ENCODE measurements around the gene TMEFF2. TPM values are rescaled to one million over a fixed set of nuclear protein-coding genes. Genes with fewer than 3 reads are reported as not detected.

Gene TMEFF2
- 10 to 100 TPM; 14.1 to 20.9 (median 19.9) TPM for polyA plus RNA-seq (ENCODE audit: insufficient read length in 3 of 3)

DNA sequence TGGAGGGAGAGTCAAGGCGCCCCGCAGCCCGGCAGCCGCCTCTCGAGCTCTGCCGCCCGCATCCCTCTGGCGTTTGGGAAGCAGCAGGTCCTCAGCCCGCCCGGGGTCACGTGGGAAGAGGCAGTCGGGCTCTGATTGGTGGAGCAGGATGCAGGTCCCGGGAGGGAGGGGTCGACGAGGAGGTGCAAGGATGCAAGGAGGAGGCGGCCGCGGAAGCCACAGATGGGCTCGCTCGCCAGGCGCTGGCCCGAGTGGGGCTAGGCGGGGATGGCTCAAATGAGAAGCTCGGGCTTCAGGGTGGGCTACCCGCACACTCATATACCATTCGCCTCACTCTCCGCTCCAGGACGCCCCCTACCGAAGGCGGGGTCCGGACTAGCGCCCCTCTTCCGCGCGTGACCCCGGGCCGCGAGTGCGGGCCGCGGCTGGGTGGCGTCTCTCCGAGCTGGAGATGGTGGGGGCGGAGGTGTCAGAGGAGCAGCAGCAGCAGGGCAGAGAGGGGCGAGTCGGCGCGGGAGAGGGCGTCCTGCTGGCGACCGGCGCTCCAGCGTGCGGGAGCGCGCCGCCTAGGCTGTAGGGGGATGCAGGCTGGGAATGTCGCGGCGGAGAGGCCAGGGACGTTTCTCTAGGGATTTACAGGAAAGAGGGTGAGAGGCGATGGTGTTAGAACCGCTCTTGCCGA is at the start of gene TMEFF2:
TSS of gene TMEFF2 (minus strand) at position 68 of the 682 bp plus-strand sequence. CDS start 409 bp downstream, outside the sequence.
- peak in 1 of 3 donors; percentile 62 for DNase-seq (ENCODE audit: low read depth in 3 of 3, low spot score in 2 of 3)

- DNase-seq (ENCODE audit: low read depth in 3 of 3, low spot score in 2 of 3), result no peak
These were observed 48.8 kb upstream of the TMEFF2 start for GRCh38 chr2:192243488-192243887.

DNA sequence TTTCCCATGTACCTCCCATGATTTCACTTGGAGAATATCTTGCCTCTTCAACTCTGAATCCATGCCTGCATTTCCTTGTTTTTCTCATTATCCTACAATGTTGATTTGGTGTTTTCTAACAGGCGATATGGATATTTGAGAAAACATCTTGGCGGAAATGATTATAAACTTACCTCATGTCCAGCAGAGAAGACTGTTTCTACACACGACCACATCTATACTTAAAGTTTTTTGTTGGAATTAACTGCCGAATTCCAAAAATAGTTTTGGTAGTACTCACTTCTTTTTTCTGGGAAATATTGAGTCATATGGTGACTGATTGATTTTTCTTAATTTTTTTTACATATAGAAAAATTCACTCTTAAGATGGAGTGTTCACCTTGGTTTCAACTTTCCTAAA is 41.4 kb upstream of the TMEFF2 start:
- no peak for DNase-seq (ENCODE audit: low read depth in 3 of 3, low spot score in 2 of 3)

GRCh38 chr2:192230889-192231453 is 36.2 kb upstream of the TMEFF2 start:
- DNase-seq (ENCODE audit: low read depth in 3 of 3, low spot score in 2 of 3), result no peak

DNA sequence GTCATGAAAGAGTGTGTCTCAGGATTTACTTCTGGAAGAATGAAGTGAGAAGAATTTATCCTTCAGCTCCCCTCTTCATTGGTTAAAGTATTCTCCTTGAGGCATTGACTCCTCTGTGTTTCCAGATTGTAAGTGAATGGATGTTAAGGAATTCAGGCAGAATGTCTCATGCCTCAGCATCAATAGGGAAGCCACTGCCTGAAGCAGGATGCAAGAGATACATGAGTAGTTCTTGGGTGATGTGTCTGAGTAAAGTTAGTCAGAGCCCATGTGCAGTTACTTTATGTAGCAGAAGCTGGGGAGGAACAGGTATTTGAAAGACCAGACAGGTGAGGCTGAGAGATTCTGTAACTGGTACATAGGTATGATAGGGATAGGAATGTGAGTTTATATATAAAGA is 34.0 kb upstream of the TMEFF2 start:
- DNase-seq (ENCODE audit: low read depth in 3 of 3, low spot score in 2 of 3), result no peak

DNA sequence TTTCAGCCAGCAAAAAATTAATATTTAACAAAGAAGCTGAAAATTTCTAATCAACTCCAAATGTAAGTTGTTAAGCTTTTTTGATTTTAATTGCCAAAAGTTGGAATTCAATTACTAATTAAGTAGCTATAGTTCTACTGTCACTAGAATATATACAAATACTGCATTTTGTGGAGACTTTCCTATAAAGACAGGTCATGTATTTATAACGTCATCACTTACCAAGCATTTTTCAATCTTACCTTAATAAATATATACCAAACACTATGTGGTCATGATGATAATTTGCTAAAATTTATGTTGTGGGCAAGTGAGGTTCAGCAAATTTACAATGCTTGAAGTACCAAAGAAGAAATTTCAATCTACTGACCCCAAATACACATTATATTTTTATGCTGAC is 24.2 kb upstream of the TMEFF2 start:
- DNase-seq (ENCODE audit: low read depth in 3 of 3, low spot score in 2 of 3), result no peak

GRCh38 chr2:192218377-192218776 is 23.6 kb upstream of the TMEFF2 start:
- DNase-seq (ENCODE audit: low read depth in 3 of 3, low spot score in 2 of 3), result no peak

DNA sequence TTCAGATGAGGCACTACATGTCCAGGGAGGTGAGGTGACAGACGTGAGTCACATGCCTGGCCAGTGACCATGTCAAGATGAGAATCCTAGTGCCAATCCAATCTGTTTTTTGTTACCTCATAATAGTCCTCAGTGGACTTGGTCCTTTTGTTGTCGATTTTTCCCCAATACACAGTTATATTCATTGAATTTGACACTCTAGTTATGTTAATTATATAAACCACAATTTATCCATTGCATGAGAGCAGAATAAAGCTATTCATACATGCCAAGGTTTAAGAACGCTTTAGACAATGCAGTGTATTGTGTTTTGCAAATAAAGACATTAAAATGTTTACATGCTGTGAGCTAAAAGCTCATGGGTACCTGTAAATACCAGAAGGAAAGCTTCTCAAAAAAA is 21.6 kb upstream of the TMEFF2 start:
- DNase-seq (ENCODE audit: low read depth in 3 of 3, low spot score in 2 of 3), result no peak

GRCh38 chr2:192215096-192215877 is 20.6 kb upstream of the TMEFF2 start:
- DNase-seq (ENCODE audit: low read depth in 3 of 3, low spot score in 2 of 3), result no peak

- DNase-seq (ENCODE audit: low read depth in 3 of 3, low spot score in 2 of 3), result no peak
These were observed 14.1 kb upstream of the TMEFF2 start for GRCh38 chr2:192208848-192209247.

- no peak for DNase-seq (ENCODE audit: low read depth in 3 of 3, low spot score in 2 of 3)
These were observed 11.7 kb upstream of the TMEFF2 start for GRCh38 chr2:192206399-192206798.

DNA sequence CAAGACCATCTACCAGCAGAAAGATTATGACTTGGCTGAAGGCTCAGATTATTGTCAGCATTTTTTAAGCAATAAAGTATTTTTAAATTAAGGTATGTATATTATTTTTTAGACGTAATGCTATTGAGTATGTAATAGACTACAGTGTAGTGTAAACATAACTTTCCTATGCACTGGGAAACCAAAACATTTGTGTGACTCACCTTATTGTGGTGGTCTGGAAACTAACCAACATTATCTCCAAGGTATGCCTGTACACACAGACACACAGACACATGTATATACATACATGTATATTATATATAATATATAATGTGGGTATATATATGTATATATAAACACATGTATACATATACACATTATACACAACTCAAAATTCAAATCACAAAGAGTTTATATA is 9.1 kb upstream of the TMEFF2 start:
- DNase-seq (ENCODE audit: low read depth in 3 of 3, low spot score in 2 of 3), result no peak

DNA sequence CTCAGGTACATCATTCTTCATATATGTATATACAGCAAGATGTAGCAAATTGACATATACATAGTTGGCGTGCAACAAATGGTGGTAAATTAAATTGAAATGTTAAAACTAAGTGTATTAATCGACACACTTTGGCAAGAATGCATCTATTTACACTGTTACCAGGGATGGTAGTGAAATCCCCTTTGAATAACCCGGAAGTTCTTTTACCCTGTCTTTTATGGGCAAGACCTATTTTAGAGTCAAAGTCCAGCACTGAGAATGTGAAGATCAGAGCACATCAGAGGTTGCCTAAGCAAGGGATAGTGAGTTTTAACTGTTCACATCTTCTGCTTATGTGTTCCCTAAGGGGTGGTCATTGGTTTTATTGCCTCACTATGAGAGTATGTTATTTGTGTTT is 7.6 kb upstream of the TMEFF2 start:
- no peak for DNase-seq (ENCODE audit: low read depth in 3 of 3, low spot score in 2 of 3)

GRCh38 chr2:192201116-192201515 is 6.4 kb upstream of the TMEFF2 start:
- DNase-seq (ENCODE audit: low read depth in 3 of 3, low spot score in 2 of 3), result no peak

DNA sequence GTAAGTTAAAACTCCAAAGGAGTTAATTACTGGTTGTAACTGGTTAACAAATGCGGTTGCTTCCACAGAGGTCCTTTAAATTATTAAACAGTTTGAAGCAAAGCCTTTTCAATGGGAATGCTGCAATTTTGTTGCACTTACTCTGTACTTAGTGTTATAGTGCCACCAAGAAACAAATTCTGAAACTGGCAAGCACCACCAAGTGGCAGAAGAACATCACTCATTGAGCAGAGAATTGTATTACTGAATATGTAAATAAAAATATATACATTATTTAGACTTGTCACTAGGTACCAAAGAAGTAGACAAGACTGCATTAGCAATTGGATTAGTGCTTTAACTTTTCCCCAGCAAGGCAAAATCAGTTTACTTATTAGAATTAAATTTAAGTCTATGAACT is 2.6 kb upstream of the TMEFF2 start:
- DNase-seq (ENCODE audit: low read depth in 3 of 3, low spot score in 2 of 3), result no peak

DNA sequence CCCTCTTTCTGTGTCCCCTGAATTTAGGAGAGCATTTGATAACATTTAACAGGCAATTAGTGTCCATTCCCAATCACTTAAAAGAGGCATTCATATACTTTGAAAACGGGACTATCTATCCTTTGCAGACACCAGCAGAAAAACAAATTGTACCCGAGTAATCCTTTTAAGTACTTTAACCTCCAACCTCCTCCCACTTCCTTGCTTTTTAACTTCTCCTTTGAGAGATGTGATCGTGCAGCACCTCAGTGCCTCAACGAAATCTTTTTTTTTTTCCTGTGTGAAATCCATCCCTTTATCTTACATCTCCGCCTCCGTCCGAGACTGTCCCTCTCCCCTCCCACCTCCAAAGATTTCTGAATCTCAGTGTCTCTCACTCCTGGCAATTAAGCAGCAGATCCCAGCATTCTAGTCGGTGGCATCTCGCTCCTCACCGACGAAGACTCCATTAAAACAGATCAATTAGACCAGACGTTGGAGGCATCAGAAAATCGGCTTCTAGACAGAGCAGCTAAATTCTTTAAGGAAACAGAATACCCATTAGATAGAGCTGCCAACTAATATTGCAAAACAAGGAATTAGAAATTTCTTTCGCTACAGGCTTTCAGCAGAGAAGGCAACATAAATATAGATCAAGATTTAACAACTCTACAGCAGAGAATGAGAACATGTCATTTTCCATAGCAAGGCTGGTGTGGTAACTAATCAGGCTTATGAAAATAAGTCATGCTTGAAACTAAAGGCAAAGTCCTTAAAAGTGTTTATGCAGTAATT is 1.9 kb upstream of the TMEFF2 start:
- no peak for DNase-seq (ENCODE audit: low read depth in 3 of 3, low spot score in 2 of 3)

GRCh38 chr2:192195548-192196418 is 1.1 kb upstream of the TMEFF2 start:
- DNase-seq (ENCODE audit: low read depth in 3 of 3, low spot score in 2 of 3), result no peak

- DNase-seq (ENCODE audit: low read depth in 3 of 3, low spot score in 2 of 3), result no peak
These were observed 368 bp downstream of the TMEFF2 start for GRCh38 chr2:192194265-192194865.

- no peak for DNase-seq (ENCODE audit: low read depth in 3 of 3, low spot score in 2 of 3)
These were observed 4.3 kb downstream of the TMEFF2 start for GRCh38 chr2:192190474-192190873.

GRCh38 chr2:192186806-192187205 is 7.9 kb downstream of the TMEFF2 start:
- DNase-seq (ENCODE audit: low read depth in 3 of 3, low spot score in 2 of 3), result no peak

All from right renal cortex interstitium (tissue), 3 donors.